Activated naive CD4-positive, alpha-beta T cell treated with Interleukin-2 at 50 U/mL for 16 hours (primary cell): Measurements from ENCODE around the gene RPTOR.

Experiments used
- DNase-seq: peaks from one replicate; pipeline ENCODE4 v3.0.0-alpha.2; 2020

RPTOR gene

GRCh38 chr17:80887639-80888175 lies 343.1 kb downstream of the RPTOR start:
- DNase-seq, result no peak

GRCh38 chr17:80888276-80889160 lies 343.9 kb downstream of the RPTOR start:
- DNase-seq, result no peak

- DNase-seq, result peak; percentile 45
Measured at GRCh38 chr17:80889231-80890195, 344.9 kb downstream of the RPTOR start.

- peak; percentile 46 for DNase-seq
Measured at GRCh38 chr17:80890196-80890920, 345.7 kb downstream of the RPTOR start.

GRCh38 chr17:80890921-80891396 lies 346.3 kb downstream of the RPTOR start:
- DNase-seq, result no peak

GRCh38 chr17:80891397-80892018 lies 346.9 kb downstream of the RPTOR start:
- DNase-seq, result peak; percentile 84

GRCh38 chr17:80892019-80892855 lies 347.6 kb downstream of the RPTOR start:
- peak; percentile 95 for DNase-seq

- peak; percentile 79 for DNase-seq
Measured at GRCh38 chr17:80892900-80893603, 348.4 kb downstream of the RPTOR start.

GRCh38 chr17:80893604-80894438 lies 349.2 kb downstream of the RPTOR start:
- DNase-seq, result no peak

- DNase-seq, result no peak
Measured at GRCh38 chr17:80894439-80894721, 349.7 kb downstream of the RPTOR start.

GRCh38 chr17:80894726-80895125 lies 350.1 kb downstream of the RPTOR start:
- no peak for DNase-seq

GRCh38 chr17:80895366-80895765 lies 350.7 kb downstream of the RPTOR start:
- no peak for DNase-seq

- no peak for DNase-seq
Measured at GRCh38 chr17:80898716-80899115, 354.1 kb downstream of the RPTOR start.

GRCh38 chr17:80899402-80900268 lies 355.0 kb downstream of the RPTOR start:
- DNase-seq, result peak; percentile 83

- DNase-seq, result peak; percentile 34
Measured at GRCh38 chr17:80901319-80901718, 356.7 kb downstream of the RPTOR start.

GRCh38 chr17:80902197-80902962 lies 357.7 kb downstream of the RPTOR start:
- DNase-seq, result no peak

GRCh38 chr17:80902963-80903611 lies 358.4 kb downstream of the RPTOR start:
- DNase-seq, result no peak
